Neutrophil (primary cell): Measurements from ENCODE around the gene INSYN1.

Source experiments
- H3K27ac ChIP-seq: fragments of 200-600 bp; sonication (generic); 2 replicates; pipeline ENCODE4 v1.5.1; 2016; ENCODE audit warnings: mild to moderate bottlenecking, moderate library complexity
- H3K27me3 ChIP-seq: fragments of 200-600 bp; sonication (generic); 2 replicates; pipeline ENCODE4 v1.6.0; 2016; ENCODE audit warnings: mild to moderate bottlenecking
- H3K36me3 ChIP-seq: fragments of 200-600 bp; sonication (generic); 2 replicates; pipeline ENCODE4 v1.5.1; 2017
- H3K4me1 ChIP-seq, 2 experiments: fragments of 200-600 bp in 1 of 2; sonication (generic) in 1 of 2; 1 replicate in 1 of 2; 2 replicates in 1 of 2; pipeline versions ENCODE4 v1.5.1 to v1.6.1; 2013 to 2016; ENCODE audit warnings: low read depth in 1 of 2, low read length in 1 of 2, mild to moderate bottlenecking in 1 of 2, moderate library complexity in 1 of 2; ENCODE audit not compliant: control insufficient read depth in 1 of 2, insufficient read depth in 1 of 2
- H3K4me3 ChIP-seq, 2 experiments: fragments of 200-600 bp in 1 of 2; sonication (generic) in 1 of 2; 1 replicate in 1 of 2; 2 replicates in 1 of 2; pipeline ENCODE4 v1.5.1; 2013 to 2016; ENCODE audit warnings: low read depth in 1 of 2, low read length in 1 of 2, mild to moderate bottlenecking in 1 of 2, moderate library complexity in 1 of 2
- H3K9me3 ChIP-seq: fragments of 200-600 bp; sonication (generic); 2 replicates; pipeline ENCODE4 v1.5.1; 2016
- CTCF ChIP-seq: fragments of 200-600 bp; sonication (generic); IDR thresholded peaks from 2 replicates; pipeline ENCODE4 v1.5.1; 2016; ENCODE audit warnings: antibody characterized with exemption

INSYN1 gene

GRCh38 chr15:73746883-73747282 is 6.3 kb downstream of the INSYN1 start:
- TF ChIP-seq CTCF, result no peak
- Histone ChIP-seq H3K4me3 (no peak overlapping the region), H3K36me3 (no peaks in the 10 kb centered on the region), H3K27me3 (peaks cover 73% of the 10 kb centered on the region), H3K9me3 (no peaks in the 10 kb centered on the region), H3K27ac (no peak overlapping the region), H3K4me1 (no peaks in the 10 kb centered on the region)

GRCh38 chr15:73746261-73746660 is 6.9 kb downstream of the INSYN1 start:
- no peak for TF ChIP-seq CTCF
- Histone ChIP-seq H3K4me1 (no peaks in the 10 kb centered on the region), H3K27me3 (peaks cover 67% of the 10 kb centered on the region), H3K27ac (no peak overlapping the region), H3K4me3 (no peak overlapping the region), H3K9me3 (no peaks in the 10 kb centered on the region), H3K36me3 (no peaks in the 10 kb centered on the region)

- Histone ChIP-seq H3K9me3 (no peaks in the 10 kb centered on the region), H3K4me1 (no peaks in the 10 kb centered on the region), H3K36me3 (no peaks in the 10 kb centered on the region), H3K4me3 (no peak overlapping the region), H3K27ac (no peak overlapping the region), H3K27me3 (peaks cover 55% of the 10 kb centered on the region)
- no peak for TF ChIP-seq CTCF
Measured at GRCh38 chr15:73745073-73745472, 8.1 kb downstream of the INSYN1 start.

GRCh38 chr15:73744293-73744692 is 8.9 kb downstream of the INSYN1 start:
- Histone ChIP-seq H3K9me3 (no peaks in the 10 kb centered on the region), H3K4me1 (no peaks in the 10 kb centered on the region), H3K27me3 (peaks cover 47% of the 10 kb centered on the region), H3K27ac (no peak overlapping the region), H3K36me3 (no peaks in the 10 kb centered on the region), H3K4me3 (no peak overlapping the region)
- TF ChIP-seq CTCF, result no peak

- H3K27me3 ChIP-seq, result peaks cover 18% of the 10 kb centered on the region
- no peak for TF ChIP-seq CTCF
- no peaks in the 10 kb centered on the region for H3K36me3 ChIP-seq
- H3K4me3 ChIP-seq, result no peak overlapping the region
- H3K27ac ChIP-seq, result no peak overlapping the region
- no peaks in the 10 kb centered on the region for H3K4me1 ChIP-seq
- H3K9me3 ChIP-seq, result no peaks in the 10 kb centered on the region
Measured at GRCh38 chr15:73741321-73741836, 11.8 kb downstream of the INSYN1 start.
